Lower leg skin (tissue), 3 donors: Measurements from ENCODE around the gene ITGAD.

Experiments used
- CTCF ChIP-seq, 3 donors: fragments of 450-650 bp; IDR thresholded peaks; one replicate each; pipeline ENCODE4 v1.5.1; 2016; ENCODE audit warnings: antibody characterized with exemption in 3 of 3, mild to moderate bottlenecking in 3 of 3, moderate library complexity in 2 of 3
- POLR2A ChIP-seq, 2 donors: fragments of 450-650 bp; IDR thresholded peaks; one replicate each; pipeline ENCODE4 v1.6.1; 2016 to 2017; ENCODE audit warnings: antibody characterized with exemption in 2 of 2, mild to moderate bottlenecking in 1 of 2, moderate library complexity in 1 of 2

GRCh38 chr16:31351246-31351941 lies 41.7 kb upstream of the ITGAD start:
- TF ChIP-seq CTCF (IDR thresholded peaks at IDR 0.05) (no peak), POLR2A (IDR thresholded peaks at IDR 0.05) (no peak)
